ENCODE data around the gene IRX5. TPM values are rescaled to one million over a fixed set of nuclear protein-coding genes. Genes with fewer than 3 reads are reported as not detected.

Gene IRX5
- total RNA-seq, 1 donor from 2014 or later = 13.2 TPM

GRCh38 chr16:54928411-54929089 is 2.1 kb upstream of the IRX5 start:
- DNase-seq (ENCODE audit: missing footprints) (peak; percentile 92), ATAC-seq (peak; percentile 63)
- intact Hi-C loops (cut with DNase I) = loop anchor here (2.0 to 10.0 kb wide), 7 partner anchors 426 to 1156 kb away; partner anchors contain the start of gene IRX3

- peak; percentile 95 for ATAC-seq
- intact Hi-C loops (cut with DNase I) = loop anchor here (2.0 to 10.0 kb wide), 11 partner anchors 67 to 1225 kb away; partner anchors contain the start of genes FTO, IRX3 and RPGRIP1L
- peak; percentile 99 for DNase-seq (ENCODE audit: missing footprints)
Measured at GRCh38 chr16:54929090-54930004, 1.3 kb upstream of the IRX5 start.

GRCh38 chr16:54930869-54931119 is 129 bp downstream of the IRX5 start:
- intact Hi-C loops (cut with DNase I) = loop anchor here (5.0 to 10.0 kb wide), 4 partner anchors 68 to 1226 kb away; partner anchors contain the start of genes FTO and RPGRIP1L
- ATAC-seq (no peak), DNase-seq (ENCODE audit: missing footprints) (no peak)

- no peak for ATAC-seq
- no peak for DNase-seq (ENCODE audit: missing footprints)
Measured at GRCh38 chr16:54931120-54932014, 702 bp downstream of the IRX5 start.

GRCh38 chr16:54932021-54932660 is 1.5 kb downstream of the IRX5 start:
- intact Hi-C loops (cut with DNase I) = loop anchor here (5.0 to 10.0 kb wide), 4 partner anchors 70 to 1227 kb away; partner anchors contain the start of genes FTO and RPGRIP1L
- ATAC-seq (no peak), DNase-seq (ENCODE audit: missing footprints) (peak; percentile 56)

More at GRCh38 chr16:54931120-54932014, 702 bp downstream of the IRX5 start:
- intact Hi-C loops (cut with DNase I) = loop anchor here (5.0 to 10.0 kb wide), 4 partner anchors 69 to 1227 kb away; partner anchors contain the start of genes FTO and RPGRIP1L

GRCh38 chr16:54932737-54933254 is 2.1 kb downstream of the IRX5 start:
- ATAC-seq (no peak), DNase-seq (ENCODE audit: missing footprints) (no peak)
- intact Hi-C loops (cut with DNase I) = loop anchor here (5.0 to 10.0 kb wide), 4 partner anchors 70 to 1228 kb away; partner anchors contain the start of genes FTO and RPGRIP1L

- DNase-seq (ENCODE audit: missing footprints) (peak; percentile 20), ATAC-seq (no peak)
- intact Hi-C loops (cut with DNase I) = loop anchor here (2.0 to 10.0 kb wide), 5 partner anchors 71 to 1229 kb away; partner anchors contain the start of genes FTO and RPGRIP1L
Measured at GRCh38 chr16:54933281-54934011, 2.8 kb downstream of the IRX5 start.

GRCh38 chr16:54934481-54935265 is 4.0 kb downstream of the IRX5 start:
- DNase-seq (ENCODE audit: missing footprints) (peak; percentile 52), ATAC-seq (no peak)
- intact Hi-C loops (cut with DNase I) = loop anchor here (2.0 to 10.0 kb wide), 8 partner anchors 72 to 1230 kb away; partner anchors contain the start of genes FTO, IRX6 and RPGRIP1L

GRCh38 chr16:54935266-54935968 is 4.8 kb downstream of the IRX5 start:
- DNase-seq (ENCODE audit: missing footprints) = peak; percentile 40
- no peak for ATAC-seq
- intact Hi-C loops (cut with DNase I) = loop anchor here (2.0 to 10.0 kb wide), 6 partner anchors 118 to 1231 kb away; partner anchors contain the start of genes FTO, IRX6 and RPGRIP1L

- intact Hi-C loops (cut with DNase I) = loop anchor here (5.0 to 10.0 kb wide), 5 partner anchors 119 to 1232 kb away; partner anchors contain the start of genes FTO, IRX6 and RPGRIP1L
- ATAC-seq = peak; percentile 9
- no peak for DNase-seq (ENCODE audit: missing footprints)
Measured at GRCh38 chr16:54936201-54936978, 5.7 kb downstream of the IRX5 start.

- DNase-seq (ENCODE audit: missing footprints) = no peak
- peak; percentile 49 for ATAC-seq
- intact Hi-C loops (cut with DNase I) = loop anchor here (5.0 to 10.0 kb wide), 5 partner anchors 120 to 1232 kb away; partner anchors contain the start of genes FTO, IRX6 and RPGRIP1L
Measured at GRCh38 chr16:54936979-54937670, 6.5 kb downstream of the IRX5 start.

- intact Hi-C loops (cut with DNase I) = loop anchor here (5.0 to 10.0 kb wide), 5 partner anchors 120 to 1233 kb away; partner anchors contain the start of genes FTO, IRX6 and RPGRIP1L
- DNase-seq (ENCODE audit: missing footprints) = no peak
- no peak for ATAC-seq
Measured at GRCh38 chr16:54937671-54938211, 7.1 kb downstream of the IRX5 start.

- intact Hi-C loops (cut with DNase I) = loop anchor here (5.0 to 10.0 kb wide), 5 partner anchors 121 to 1234 kb away; partner anchors contain the start of genes FTO, IRX6 and RPGRIP1L
- ATAC-seq (peak; percentile 9), DNase-seq (ENCODE audit: missing footprints) (no peak)
Measured at GRCh38 chr16:54938212-54939028, 7.8 kb downstream of the IRX5 start.

All from Right ventricle myocardium inferior (tissue), 1 donor.